Fibroblast of peridontal ligament (primary cell): ENCODE results near the gene CTSH.
"Not testable (repeated sequence)": the region's sequence is repeated elsewhere in the genome, so short reads cannot be mapped to it uniquely, and the experiment has no call there.

ENCODE experiments used
- DNase-seq: peaks from one replicate; pipeline ENCODE4 v3.0.0-alpha.2; 2010; ENCODE audit errors: extremely low read depth

CTSH gene

DNA sequence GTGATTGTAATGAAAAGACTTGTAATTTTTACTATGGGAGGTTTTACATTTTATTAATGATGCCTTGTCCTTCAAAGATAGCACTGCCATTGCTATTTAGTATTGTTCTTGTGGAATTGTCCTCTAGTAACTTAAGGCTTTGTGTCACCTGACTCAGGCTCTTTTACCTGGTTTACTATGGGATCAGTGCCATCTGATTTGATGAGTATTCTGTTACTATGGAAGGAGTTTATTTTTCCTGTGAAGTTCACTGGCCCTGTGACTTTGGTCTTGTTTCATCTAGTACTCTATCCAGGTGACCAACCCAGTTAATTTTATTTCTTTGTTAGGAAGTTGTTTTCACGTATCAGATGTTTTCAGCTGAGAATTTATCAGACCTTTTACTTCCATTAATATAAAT, 63.2 kb downstream of the CTSH start:
- no peak for DNase-seq

GRCh38 chr15:78880813-78881212, 64.0 kb downstream of the CTSH start:
- peak; percentile 52 for DNase-seq

- DNase-seq: peak; percentile 55
Measured at GRCh38 chr15:78880242-78880533, 64.7 kb downstream of the CTSH start.

- DNase-seq: no peak
Measured at GRCh38 chr15:78879517-78880241, 65.2 kb downstream of the CTSH start.

DNA sequence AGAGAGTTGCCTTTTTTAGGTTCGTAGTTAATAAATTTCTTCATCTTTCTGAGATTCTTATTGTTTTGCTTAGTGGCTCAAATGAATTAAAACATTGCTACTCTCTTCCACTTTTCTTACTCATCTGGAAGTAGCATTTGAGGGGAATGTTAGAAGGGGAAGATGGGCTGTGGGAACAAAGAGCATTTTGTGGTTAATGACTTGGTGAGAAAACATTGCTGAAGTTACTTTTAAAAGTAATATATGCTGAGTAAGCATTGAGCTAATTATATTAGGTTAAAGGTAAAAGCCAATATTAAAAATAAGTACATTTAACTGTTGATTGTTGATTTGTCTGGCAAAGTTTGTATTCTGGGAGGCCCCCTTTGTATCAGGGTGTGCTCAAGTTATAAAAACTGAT, 66.5 kb downstream of the CTSH start:
- peak; percentile 52 for DNase-seq

DNA sequence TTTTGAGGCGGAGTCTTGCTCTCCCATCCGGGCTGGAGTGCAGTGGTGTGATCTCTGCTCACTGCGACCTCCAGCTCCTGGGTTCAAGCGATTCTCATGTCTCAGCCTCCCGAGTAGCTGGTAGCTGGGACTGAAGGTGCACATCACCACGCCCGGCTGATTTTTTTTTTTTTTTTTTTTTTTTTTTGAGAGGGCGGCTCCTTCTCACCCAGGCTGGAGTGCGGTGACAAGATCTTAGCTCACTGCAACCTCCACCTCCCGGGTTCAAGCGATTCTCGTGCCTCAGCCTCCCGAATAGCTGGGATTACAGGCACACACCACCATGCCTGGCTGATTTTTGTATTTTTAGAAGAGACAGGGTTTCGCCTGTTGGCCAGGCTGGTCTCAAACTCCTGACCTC, 67.9 kb downstream of the CTSH start:
- not testable (repeated sequence) for DNase-seq

DNA sequence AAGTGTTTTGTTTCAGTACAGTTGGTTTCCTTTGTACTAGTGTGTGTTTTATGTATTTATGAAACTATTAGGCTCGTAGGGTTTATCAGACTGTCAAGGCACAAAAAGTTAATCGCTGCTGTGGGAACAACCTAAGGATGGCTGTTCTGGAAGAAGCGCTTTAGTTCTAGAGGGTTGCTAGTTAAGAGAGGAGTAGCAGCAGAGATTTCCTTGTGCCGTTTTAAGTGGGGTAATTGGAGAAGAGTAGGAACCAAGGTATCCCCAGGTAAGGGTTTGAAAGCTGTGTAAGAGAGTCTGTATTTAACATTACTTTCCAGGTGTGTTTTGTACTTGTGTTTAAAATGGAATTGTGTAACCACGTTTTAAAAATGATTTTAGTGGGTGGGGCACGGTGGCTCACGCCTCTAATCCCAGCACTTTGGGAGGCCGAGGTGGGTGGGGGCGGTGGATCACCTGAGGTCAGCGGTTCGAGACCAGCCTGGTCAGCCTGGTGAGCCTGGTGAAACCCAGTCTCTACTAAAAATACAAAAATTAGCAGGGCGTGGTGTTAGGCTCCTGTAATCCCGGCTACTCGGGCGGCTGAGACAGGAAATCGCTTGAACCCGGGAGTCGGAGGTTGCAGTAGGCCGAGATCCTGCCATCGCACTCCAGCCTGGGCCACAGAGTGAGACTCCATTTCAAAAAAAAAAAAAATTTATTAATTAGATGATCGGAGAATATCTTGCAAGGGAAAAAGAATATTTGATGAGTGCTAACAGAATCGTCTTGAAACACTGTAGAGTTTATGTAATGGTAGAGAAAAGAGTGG, 69.5 kb downstream of the CTSH start:
- DNase-seq: no peak

DNA sequence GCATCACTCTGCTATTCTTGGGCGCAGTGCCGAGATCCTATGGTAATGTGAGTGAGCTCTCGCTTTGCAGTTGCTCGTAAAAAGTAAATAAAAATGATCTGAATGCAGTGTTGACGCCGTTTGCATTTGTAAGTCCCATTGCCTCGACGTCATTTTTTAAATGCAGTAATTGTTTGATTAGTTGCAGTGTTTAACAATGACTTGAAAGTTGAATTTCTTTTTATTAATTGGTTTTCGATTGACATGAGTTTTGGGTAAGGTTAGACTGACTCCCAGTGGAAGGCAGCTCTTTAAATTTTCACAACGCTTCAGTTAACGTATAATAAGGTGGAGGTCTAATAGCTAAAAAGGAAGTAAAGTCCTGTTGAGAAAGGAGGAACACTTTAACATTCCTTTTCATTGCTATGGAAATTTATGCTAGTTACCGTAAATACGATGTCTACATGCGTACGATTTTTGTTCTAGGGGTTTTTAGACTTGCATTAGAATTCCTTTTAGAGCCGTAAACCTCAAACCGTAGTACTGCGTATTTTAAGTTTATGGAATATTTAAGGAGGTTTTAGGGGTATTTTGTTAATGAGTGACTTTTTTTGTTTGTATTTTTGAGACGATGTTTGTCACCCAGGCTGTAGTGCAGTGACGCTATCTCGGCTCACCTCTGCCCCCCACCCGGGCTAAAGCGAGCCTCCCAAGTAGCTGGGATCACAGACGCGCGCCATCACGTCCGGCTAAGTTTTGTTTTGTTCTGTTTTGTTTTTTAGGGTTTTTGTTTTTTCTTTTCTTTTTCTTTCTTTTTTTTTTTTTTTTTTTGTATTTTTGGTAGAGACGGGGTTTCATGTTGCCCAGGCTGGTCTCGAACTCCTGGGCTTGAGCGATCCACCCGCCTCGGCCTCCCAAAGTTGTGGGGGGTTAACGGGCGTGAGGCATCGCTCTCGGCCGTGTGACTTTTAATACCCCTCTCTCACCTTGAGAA, 70.8 kb downstream of the CTSH start:
- no peak for DNase-seq

- peak; percentile 88 for DNase-seq
Measured at GRCh38 chr15:78872972-78873792, 71.7 kb downstream of the CTSH start.

GRCh38 chr15:78872155-78872971, 72.5 kb downstream of the CTSH start, which contains the start of gene MORF4L1:
Gene MORF4L1, plus strand, starts transcription at chr15:78872890. Its CDS starts 128 bp downstream, at chr15:78873018.
- DNase-seq: peak; percentile 93

DNA sequence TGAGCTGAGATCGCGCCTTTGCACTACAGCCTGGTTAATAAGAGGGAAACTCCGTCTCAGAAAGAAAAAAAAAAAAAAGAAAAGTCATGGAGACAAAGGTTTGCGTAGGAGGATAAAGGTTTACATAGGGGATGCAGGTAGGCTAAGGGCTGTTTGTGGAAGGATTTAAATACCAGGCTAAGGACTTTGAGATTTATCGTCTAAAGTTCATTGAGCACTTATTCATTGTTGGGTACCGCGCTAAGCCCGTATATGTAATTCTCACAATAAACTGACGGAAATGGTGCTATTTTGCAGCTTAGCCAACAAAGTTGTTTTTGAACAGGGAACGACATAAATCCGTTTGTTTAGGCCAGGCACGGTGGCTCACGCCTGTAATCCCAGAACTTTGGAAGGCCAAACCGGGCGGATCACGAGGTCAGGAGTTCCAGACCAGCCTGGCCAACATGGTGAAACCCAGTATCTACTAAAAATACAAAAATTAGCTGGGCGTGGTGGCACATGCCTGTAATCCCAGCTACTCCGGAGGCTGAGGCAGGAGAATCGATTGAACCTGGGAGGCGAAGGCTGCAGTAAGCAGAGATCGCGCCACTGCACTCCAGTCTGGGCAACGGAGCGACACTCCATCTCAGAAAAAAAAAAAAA, 73.2 kb downstream of the CTSH start:
- not testable (repeated sequence) for DNase-seq
